ENCODE measurements around the gene NT5C2.
A peak's percentile ranks its signal among the peaks of the same experiment; 100 is the strongest.
"Not testable (repeated sequence)": the region's sequence is repeated elsewhere in the genome, so short reads cannot be mapped to it uniquely, and the experiment has no call there.

The NT5C2 gene

DNA sequence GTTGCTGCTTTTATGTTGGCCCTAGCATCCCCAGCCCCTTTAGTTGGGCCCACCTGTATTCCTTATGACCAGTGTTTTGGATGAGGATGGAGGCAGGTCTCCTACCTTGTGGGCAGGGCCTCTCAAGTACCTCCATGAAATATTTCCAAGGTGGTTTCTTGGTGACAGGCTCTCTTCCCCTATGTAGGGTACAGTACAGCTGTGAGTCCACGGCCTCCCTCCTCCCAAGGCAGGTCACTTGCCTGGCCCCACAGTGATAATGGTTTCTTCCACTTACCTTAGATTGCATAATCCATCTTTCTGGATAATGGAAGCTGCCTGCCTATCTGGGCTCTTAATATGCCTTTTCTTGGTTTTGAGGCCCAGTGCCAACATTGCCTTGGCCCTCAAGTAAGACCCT lies 110.4 kb downstream of the NT5C2 start:
- no peak for DNase-seq

- no peak for DNase-seq
Observed at GRCh38 chr10:103080891-103081581, 112.0 kb downstream of the NT5C2 start.

DNA sequence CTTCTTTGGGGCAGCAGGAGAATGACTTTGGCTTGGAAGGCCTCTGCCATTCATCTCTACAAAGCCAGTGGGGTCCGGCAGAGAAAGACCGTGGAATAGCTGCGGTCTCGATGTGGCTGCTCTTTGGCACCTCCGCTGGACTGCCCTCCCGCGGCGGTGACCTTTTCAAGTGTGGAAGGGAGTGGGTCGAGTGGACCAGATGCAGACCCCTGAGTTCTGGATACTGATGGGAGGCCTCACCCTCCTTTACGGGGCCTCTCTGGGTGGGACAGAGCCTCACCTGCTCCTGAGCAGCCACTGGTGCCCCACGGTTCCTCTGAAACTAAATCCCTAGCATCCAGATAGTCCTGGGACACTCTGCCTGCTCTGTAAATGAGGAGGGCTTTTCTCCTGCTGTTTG lies 113.1 kb downstream of the NT5C2 start:
- no peak for DNase-seq

- DNase-seq, result no peak
Observed at GRCh38 chr10:103079100-103079499, 114.0 kb downstream of the NT5C2 start.

- DNase-seq, result no peak
Observed at GRCh38 chr10:103078676-103079075, 114.4 kb downstream of the NT5C2 start.

GRCh38 chr10:103078309-103078615 lies 114.8 kb downstream of the NT5C2 start:
- DNase-seq, result no peak

GRCh38 chr10:103077491-103078308 lies 115.4 kb downstream of the NT5C2 start:
- no peak for DNase-seq

- DNase-seq, result no peak
Observed at GRCh38 chr10:103077020-103077419, 116.1 kb downstream of the NT5C2 start.

- DNase-seq, result no peak
Observed at GRCh38 chr10:103072891-103073290, 120.2 kb downstream of the NT5C2 start.

GRCh38 chr10:103072276-103072675 lies 120.8 kb downstream of the NT5C2 start:
- no peak for DNase-seq

- peak; percentile 37 for DNase-seq
Observed at GRCh38 chr10:103069453-103070331, 123.4 kb downstream of the NT5C2 start.

GRCh38 chr10:103067956-103068355 lies 125.1 kb downstream of the NT5C2 start:
- DNase-seq, result no peak

GRCh38 chr10:103067484-103067883 lies 125.6 kb downstream of the NT5C2 start:
- no peak for DNase-seq

- not testable (repeated sequence) for DNase-seq
Observed at GRCh38 chr10:103067099-103067477, 126.0 kb downstream of the NT5C2 start.

DNA sequence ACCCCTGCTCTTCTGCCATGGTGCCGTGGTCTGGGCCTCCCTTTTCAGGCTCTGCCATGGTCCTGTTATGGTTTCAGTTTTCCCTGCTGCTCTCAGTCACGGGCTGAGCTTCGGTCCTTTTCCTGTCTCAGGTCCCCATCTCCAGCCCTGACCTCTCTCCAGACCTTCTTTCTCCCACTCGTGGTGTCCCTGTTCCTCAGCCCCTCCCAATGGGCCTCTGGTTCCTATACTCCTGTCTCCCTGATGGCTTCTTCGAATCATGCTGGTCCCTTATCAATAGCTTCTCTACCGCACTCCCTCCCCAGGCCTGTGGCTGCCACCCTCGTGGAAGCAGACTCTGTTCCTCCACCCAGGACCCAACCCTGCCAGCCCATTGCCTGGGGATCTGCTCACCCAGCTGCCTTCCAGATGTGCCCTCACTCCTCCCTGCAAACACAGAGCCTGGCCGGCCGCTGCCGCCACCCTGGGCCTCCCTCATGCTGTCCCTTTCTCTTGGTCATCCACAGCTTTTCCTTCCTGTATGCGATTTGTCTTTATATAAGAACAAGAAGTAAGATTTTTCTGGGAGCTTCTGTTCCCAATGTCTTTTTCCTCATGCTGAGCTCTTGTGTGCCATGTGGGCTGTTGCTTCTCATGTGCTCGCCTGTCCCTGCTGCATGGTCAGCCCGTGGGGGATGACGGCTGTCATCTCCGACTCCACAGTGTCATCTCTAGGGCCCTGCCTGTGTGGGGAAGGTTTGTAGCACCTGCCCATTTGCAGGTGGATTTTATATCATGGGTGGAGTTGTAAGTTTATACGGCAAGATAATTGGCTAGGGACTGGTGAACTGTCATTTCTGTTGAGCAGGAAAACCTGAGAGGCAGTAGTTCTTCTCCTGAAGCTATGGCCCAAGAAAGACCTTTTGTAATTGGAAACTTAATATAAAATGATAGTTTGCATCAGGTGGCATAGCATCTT lies 126.7 kb downstream of the NT5C2 start:
- DNase-seq, result no peak

GRCh38 chr10:103064956-103065355 lies 128.1 kb downstream of the NT5C2 start:
- DNase-seq, result no peak

DNA sequence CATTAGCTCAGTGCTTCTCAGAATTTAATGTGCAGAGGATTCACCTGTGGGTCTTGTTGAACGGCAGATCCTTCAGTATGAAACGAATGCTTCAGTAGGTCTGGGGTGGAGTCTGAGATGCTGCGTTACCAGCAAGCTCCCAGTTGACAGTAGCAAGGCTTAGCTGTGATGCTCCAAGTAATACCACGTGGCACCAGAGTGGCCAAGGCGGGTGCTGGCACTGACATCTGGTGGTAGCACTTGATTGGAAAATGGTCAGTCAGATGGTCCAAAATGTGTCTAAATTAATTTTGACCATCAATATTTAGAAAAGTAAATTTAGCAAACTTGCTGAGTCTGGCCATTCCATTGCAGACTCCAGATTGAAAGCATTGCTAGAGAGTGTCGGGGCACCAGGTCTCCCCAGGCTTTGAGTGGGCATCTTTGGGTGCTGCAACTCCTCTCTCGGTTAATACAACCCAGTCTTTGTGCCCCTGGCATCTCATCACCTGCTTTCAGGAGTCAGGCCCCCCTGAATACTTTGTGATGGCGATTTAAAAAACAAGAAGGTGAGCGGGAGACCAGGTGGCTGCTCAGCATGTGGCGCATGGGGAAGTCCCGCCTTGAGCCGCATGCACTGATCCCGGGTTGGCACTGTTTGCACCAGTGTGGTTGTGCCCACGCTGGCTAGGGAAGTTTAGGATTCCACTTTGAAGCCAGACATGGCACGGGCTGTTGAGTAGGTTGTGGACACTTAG lies 130.1 kb downstream of the NT5C2 start:
- DNase-seq, result peak; percentile 70

DNA sequence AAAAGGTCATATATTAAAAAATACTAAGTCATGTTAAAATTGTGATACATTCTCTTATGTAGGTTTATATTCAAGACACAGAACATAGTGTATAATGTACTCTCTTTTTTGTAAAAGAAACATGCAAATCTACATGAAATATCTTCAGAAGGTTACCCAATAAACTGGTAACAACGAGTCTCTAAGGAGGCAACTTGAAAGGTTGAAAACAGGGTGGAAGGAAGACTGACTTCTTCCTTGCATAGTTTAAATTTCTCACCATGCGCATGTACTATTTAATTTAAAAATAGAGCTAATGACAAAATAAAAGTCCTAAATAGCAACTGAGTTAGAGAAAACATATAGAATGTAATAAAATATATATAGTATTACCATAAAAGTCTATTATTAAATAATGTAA lies 132.5 kb downstream of the NT5C2 start:
- no peak for DNase-seq

DNA sequence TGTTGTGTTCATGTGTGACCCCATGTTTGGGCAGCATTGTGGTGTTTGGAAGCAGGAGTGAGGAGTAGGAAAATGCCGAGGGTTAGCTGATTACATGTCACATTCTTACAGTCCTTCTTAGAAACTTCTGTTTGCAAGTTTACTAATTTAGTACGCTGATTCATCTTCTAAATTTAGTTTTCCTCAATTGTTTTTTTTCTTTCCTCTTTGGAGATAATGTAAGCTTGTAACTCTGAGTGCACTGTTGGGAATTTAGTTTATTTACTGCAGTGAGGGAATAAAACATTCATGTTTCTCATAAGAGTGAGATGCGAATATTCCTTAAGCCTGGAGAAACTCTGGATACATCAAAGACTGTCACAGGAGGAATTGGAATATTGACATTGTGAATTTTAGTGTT lies 135.0 kb downstream of the NT5C2 start:
- no peak for DNase-seq

DNA sequence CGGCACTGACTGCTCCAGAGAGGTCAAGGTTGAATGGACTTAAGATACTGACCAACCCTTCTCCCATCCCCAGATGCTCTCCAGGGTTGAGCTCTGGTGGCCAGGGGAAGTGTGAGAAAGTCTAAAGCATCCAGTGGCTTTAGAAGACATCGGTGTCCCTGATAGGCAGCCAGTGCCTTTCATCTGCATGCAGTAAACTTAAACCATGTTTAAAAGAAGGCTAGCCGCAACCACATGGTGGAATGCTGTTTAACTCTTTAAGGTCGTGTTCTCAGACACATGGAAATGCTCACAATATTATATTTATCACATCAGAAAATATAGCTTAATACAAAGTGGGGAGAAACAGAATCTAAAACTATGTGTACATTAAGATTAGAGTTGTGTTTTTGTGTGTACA lies 138.0 kb downstream of the NT5C2 start:
- DNase-seq, result no peak

DNA sequence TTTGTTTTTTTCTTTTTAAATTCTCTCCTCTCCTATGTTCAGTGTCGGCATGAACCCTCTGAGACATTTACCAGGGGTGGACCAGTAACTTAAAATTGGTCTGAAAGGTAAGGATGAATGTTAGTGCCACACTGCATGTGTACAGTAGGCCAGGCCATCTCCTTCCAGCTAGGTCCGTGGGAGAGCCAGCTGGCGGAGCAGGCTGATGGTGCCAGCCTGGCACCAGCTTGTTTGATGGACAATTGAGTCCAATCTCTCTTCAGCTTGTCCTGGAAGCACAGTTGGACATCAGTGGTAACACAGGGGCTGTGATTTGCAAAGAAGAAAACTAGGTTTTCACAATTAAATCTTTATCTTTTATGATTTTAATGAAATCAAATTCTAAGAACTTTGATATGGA lies 138.5 kb downstream of the NT5C2 start:
- DNase-seq, result peak; percentile 46

All from midbrain (tissue), 1 donor.